ENCODE measurements around the gene LRPPRC. TPM values are rescaled to one million over a fixed set of nuclear protein-coding genes. Genes with fewer than 3 reads are reported as not detected.
A peak's percentile ranks its signal among the peaks of the same experiment; 100 is the strongest.
"Not testable (repeated sequence)": the region's sequence is repeated elsewhere in the genome, so short reads cannot be mapped to it uniquely, and the experiment has no call there.

Gene LRPPRC
- 57.8 TPM for total RNA-seq

DNA sequence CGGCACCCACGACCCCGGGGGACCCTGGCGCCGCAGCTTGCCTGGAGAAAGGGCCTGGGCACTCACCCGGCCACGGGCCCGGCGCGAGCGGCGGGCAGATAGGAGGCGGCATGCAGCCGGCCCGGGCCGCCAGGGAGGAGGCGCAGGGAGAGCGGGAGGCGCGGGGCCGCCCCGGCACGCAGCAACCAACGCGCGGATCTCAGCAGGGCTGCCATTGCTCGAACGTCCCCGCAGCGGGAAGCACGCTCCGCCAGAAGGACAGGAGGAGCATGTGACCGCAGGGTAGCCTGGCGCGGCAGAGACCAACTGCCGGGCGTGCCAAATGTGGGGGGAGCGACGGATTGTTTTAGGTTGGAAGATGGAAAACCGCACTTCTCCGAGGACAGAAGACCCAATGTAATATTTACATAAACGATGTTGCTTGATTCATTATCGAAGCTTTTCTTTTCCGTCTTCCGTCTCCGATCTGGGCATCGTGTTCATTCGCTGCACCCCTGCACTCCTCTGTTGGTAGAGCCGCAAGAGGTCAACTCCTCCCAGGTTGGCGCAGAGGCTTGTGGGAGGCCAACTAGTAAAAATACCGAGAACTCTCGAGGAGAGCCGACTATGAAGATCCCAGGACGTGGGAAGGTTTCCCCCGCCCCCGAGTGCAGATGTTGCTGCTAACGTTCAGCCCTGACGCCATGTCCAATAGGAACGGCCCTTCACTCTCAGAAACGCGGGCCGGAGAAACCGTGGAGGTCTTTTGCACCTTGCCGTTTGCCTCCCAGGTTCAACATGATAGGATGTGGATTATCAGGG, at the start of gene LRPPRC:
Gene LRPPRC, minus strand, starts transcription at position 257 of the 801 bp plus-strand sequence. Its CDS starts 42 bp downstream, at position 215.
- H3K27me3 ChIP-seq (ENCODE audit: insufficient read depth, low read length), result no peaks in the 10 kb centered on the region
- H3K4me3 ChIP-seq (ENCODE audit: low read length), result peak within 1 kb of the TSS; percentile 94
- H3K9me3 ChIP-seq (ENCODE audit: low read depth, low read length), result no peaks in the 10 kb centered on the region
- H3K4me1 ChIP-seq (ENCODE audit: insufficient read depth, low read length), result peaks cover 21% of the 10 kb centered on the region

- H3K4me3 ChIP-seq (ENCODE audit: low read length), result no peak overlapping the region
- no peaks in the 10 kb centered on the region for H3K9me3 ChIP-seq (ENCODE audit: low read depth, low read length)
- H3K27me3 ChIP-seq (ENCODE audit: insufficient read depth, low read length), result no peaks in the 10 kb centered on the region
- peaks cover 5% of the 10 kb centered on the region for H3K4me1 ChIP-seq (ENCODE audit: insufficient read depth, low read length)
Measured at GRCh38 chr2:44045061-44045460, 49.3 kb upstream of the LRPPRC start.

GRCh38 chr2:44044281-44044720, 48.5 kb upstream of the LRPPRC start:
- Histone ChIP-seq H3K4me3 (ENCODE audit: low read length) (no peak overlapping the region), H3K27me3 (ENCODE audit: insufficient read depth, low read length) (no peaks in the 10 kb centered on the region), H3K9me3 (ENCODE audit: low read depth, low read length) (no peaks in the 10 kb centered on the region), H3K4me1 (ENCODE audit: insufficient read depth, low read length) (peaks cover 5% of the 10 kb centered on the region)

- Histone ChIP-seq H3K27me3 (ENCODE audit: insufficient read depth, low read length) (no peaks in the 10 kb centered on the region), H3K4me1 (ENCODE audit: insufficient read depth, low read length) (peaks cover 5% of the 10 kb centered on the region), H3K9me3 (ENCODE audit: low read depth, low read length) (no peaks in the 10 kb centered on the region), H3K4me3 (ENCODE audit: low read length) (no peak overlapping the region)
Measured at GRCh38 chr2:44040365-44040764, 44.6 kb upstream of the LRPPRC start.

GRCh38 chr2:44038277-44038676, 42.5 kb upstream of the LRPPRC start:
- no peaks in the 10 kb centered on the region for H3K4me1 ChIP-seq (ENCODE audit: insufficient read depth, low read length)
- H3K27me3 ChIP-seq (ENCODE audit: insufficient read depth, low read length), result no peaks in the 10 kb centered on the region
- no peak overlapping the region for H3K4me3 ChIP-seq (ENCODE audit: low read length)
- H3K9me3 ChIP-seq (ENCODE audit: low read depth, low read length), result no peaks in the 10 kb centered on the region

- Histone ChIP-seq H3K4me3 (ENCODE audit: low read length) (no peak overlapping the region), H3K4me1 (ENCODE audit: insufficient read depth, low read length) (no peaks in the 10 kb centered on the region), H3K27me3 (ENCODE audit: insufficient read depth, low read length) (no peaks in the 10 kb centered on the region), H3K9me3 (ENCODE audit: low read depth, low read length) (no peaks in the 10 kb centered on the region)
Measured at GRCh38 chr2:44037221-44037620, 41.4 kb upstream of the LRPPRC start.

DNA sequence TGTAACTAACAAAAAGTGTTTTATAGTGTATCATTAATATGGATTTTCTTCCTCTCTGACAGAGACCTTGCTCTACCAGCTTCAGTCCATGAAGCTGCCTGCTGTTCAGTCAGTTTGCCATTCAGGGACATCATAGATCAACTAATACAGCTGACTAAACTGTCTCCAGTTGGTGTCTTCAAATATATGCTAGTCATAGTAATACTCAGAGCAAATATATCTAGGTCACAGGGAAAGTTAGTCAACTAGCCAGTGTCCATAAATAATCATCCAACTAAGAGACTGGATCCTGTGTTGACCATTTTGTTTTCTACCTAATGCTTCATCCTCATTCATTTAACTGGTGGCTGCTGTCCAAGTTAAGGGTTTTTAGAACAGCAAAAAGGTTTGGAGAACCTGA, 38.2 kb upstream of the LRPPRC start:
- no peak overlapping the region for H3K4me3 ChIP-seq (ENCODE audit: low read length)
- no peaks in the 10 kb centered on the region for H3K9me3 ChIP-seq (ENCODE audit: low read depth, low read length)
- H3K27me3 ChIP-seq (ENCODE audit: insufficient read depth, low read length), result no peaks in the 10 kb centered on the region

GRCh38 chr2:44027076-44027475, 31.3 kb upstream of the LRPPRC start:
- not testable (repeated sequence) for H3K27me3 ChIP-seq (ENCODE audit: insufficient read depth, low read length); H3K4me1 ChIP-seq (ENCODE audit: insufficient read depth, low read length); H3K9me3 ChIP-seq (ENCODE audit: low read depth, low read length); H3K4me3 ChIP-seq (ENCODE audit: low read length)

More for the DNA sequence above, 38.2 kb upstream of the LRPPRC start:
- H3K4me1 ChIP-seq (ENCODE audit: insufficient read depth, low read length), result no peaks in the 10 kb centered on the region

DNA sequence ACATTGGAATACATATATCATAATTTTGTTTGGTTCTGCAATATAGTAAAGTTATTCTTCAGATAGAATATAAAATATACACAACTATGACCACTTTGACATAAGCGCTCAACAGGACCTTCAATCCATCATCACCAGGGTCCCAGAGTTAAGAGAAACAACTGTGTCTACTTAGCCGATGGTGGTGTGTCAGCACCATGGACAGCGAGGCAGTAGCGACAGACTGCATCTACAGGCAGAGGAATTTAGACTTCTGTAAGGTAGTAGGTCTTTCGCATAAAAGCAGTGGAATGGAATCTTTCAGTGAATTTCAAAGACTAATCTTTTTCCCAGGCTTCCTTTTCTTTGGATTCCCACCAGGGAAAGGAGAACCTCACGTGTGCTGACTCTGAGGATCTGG, 20.5 kb upstream of the LRPPRC start:
- no peak overlapping the region for H3K4me3 ChIP-seq (ENCODE audit: low read length)
- no peaks in the 10 kb centered on the region for H3K27me3 ChIP-seq (ENCODE audit: insufficient read depth, low read length)
- no peaks in the 10 kb centered on the region for H3K4me1 ChIP-seq (ENCODE audit: insufficient read depth, low read length)
- H3K9me3 ChIP-seq (ENCODE audit: low read depth, low read length), result no peaks in the 10 kb centered on the region

DNA sequence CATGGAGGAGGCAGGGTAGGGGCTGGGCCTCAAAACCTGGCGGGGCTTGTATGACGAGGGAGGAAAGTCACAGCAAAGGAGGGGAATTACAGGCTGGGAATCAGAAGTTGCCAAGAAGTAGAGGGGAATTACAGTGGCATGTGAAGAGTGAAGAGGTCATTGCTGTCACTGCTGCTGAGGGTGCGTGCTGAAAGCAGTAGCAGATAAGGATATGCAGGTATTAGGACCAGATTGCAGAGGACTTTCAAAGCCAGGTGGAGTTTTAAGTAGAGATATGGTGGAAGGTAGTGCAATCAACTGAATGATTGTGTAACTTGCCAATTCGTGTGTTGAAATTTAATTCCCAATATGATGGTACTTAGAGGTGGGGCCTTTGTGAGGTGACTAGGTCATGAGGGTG, 19.4 kb upstream of the LRPPRC start:
- Histone ChIP-seq H3K4me3 (ENCODE audit: low read length) (no peak overlapping the region), H3K27me3 (ENCODE audit: insufficient read depth, low read length) (no peaks in the 10 kb centered on the region), H3K9me3 (ENCODE audit: low read depth, low read length) (no peaks in the 10 kb centered on the region), H3K4me1 (ENCODE audit: insufficient read depth, low read length) (no peaks in the 10 kb centered on the region)

DNA sequence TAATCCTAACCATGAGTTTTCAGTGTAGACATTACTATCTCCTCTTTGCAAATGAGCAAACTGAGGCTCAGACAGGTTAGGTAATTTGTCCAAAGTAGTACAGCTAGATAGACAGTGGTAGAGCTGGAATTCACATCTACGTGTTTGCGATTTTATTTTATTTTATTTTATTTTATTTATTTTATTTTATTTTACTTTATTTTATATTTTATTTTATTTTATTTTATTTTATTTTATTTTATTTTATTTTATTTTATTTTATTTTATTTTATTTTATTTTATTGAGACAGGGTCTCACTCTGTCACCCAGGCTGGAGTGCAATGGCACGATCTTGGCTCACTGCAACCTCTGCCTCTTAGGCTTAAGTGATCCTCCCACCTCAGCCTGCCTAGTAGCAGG, 17.4 kb upstream of the LRPPRC start:
- not testable (repeated sequence) for H3K27me3 ChIP-seq (ENCODE audit: insufficient read depth, low read length); H3K9me3 ChIP-seq (ENCODE audit: low read depth, low read length); H3K4me3 ChIP-seq (ENCODE audit: low read length); H3K4me1 ChIP-seq (ENCODE audit: insufficient read depth, low read length)

DNA sequence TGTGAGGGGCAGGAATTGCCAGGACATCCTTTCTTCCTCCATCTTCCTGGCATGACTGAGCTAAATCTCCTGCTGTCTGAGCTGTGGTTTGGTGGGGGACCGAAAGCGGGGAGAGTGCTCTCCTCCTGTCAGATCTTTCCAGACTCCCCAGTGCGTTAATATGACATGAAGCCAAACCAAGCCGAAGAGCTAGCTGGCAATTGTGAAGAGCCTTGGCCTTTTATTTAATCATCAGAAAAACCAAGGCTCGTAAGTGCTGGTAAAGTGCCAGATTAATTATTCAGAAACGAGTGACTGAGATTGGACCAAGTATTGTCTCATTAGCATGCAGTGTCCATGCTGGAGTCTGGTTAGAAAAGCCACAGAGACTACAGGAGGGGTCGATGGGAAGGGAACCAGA, 14.5 kb upstream of the LRPPRC start:
- Histone ChIP-seq H3K4me3 (ENCODE audit: low read length) (no peak overlapping the region), H3K4me1 (ENCODE audit: insufficient read depth, low read length) (peaks cover 8% of the 10 kb centered on the region), H3K9me3 (ENCODE audit: low read depth, low read length) (no peaks in the 10 kb centered on the region), H3K27me3 (ENCODE audit: insufficient read depth, low read length) (no peaks in the 10 kb centered on the region)

- Histone ChIP-seq H3K27me3 (ENCODE audit: insufficient read depth, low read length) (no peaks in the 10 kb centered on the region), H3K4me3 (ENCODE audit: low read length) (no peak overlapping the region), H3K4me1 (ENCODE audit: insufficient read depth, low read length) (peaks cover 17% of the 10 kb centered on the region), H3K9me3 (ENCODE audit: low read depth, low read length) (no peaks in the 10 kb centered on the region)
Measured at GRCh38 chr2:44009136-44009735, 13.4 kb upstream of the LRPPRC start.

DNA sequence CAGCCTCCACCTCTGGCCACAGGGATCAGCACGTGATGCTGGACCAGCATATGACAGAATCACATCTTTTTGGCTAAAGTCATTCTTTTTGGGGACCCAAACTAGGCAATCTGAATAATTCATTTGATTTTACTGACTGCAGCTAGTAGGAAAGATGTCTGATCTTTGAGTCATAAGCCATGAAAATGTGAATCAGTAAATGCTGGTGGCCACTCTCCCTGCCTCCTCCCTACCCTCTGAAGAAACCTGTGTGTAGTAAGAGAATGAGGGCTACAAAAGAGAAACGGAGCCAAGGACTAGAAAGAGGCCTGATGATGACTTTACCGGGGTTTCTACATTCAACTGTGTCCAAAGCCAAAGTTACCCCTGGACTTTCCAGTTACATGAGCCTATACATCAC, 10.1 kb upstream of the LRPPRC start:
- H3K4me3 ChIP-seq (ENCODE audit: low read length), result no peak overlapping the region
- no peaks in the 10 kb centered on the region for H3K27me3 ChIP-seq (ENCODE audit: insufficient read depth, low read length)
- no peaks in the 10 kb centered on the region for H3K9me3 ChIP-seq (ENCODE audit: low read depth, low read length)
- peaks cover 17% of the 10 kb centered on the region for H3K4me1 ChIP-seq (ENCODE audit: insufficient read depth, low read length)

GRCh38 chr2:44004735-44005602, 9.2 kb upstream of the LRPPRC start:
- no peak overlapping the region for H3K4me3 ChIP-seq (ENCODE audit: low read length)
- H3K9me3 ChIP-seq (ENCODE audit: low read depth, low read length), result no peaks in the 10 kb centered on the region
- H3K4me1 ChIP-seq (ENCODE audit: insufficient read depth, low read length), result peaks cover 17% of the 10 kb centered on the region

More at GRCh38 chr2:44004735-44005602, 9.2 kb upstream of the LRPPRC start:
- no peaks in the 10 kb centered on the region for H3K27me3 ChIP-seq (ENCODE audit: insufficient read depth, low read length)

Data from mononuclear cell (primary cell).